ENCODE results near the gene MRS2. TPM values are rescaled to one million over a fixed set of nuclear protein-coding genes. Genes with fewer than 3 reads are reported as not detected.

Gene MRS2
- total RNA-seq, 1 donor: 14.3 TPM

- no peak for DNase-seq (ENCODE audit: low read depth in 2 of 3, low spot score in 2 of 3)
These were observed 56.2 kb downstream of the MRS2 start for GRCh38 chr6:24458941-24459340.

GRCh38 chr6:24460966-24461365 is 58.2 kb downstream of the MRS2 start:
- DNase-seq (ENCODE audit: low read depth in 2 of 3, low spot score in 2 of 3): no peak

- no peak for DNase-seq (ENCODE audit: low read depth in 2 of 3, low spot score in 2 of 3)
These were observed 61.7 kb downstream of the MRS2 start for GRCh38 chr6:24464253-24465038.

- no peak for DNase-seq (ENCODE audit: low read depth in 2 of 3, low spot score in 2 of 3)
These were observed 67.1 kb downstream of the MRS2 start for GRCh38 chr6:24469811-24470210.

GRCh38 chr6:24472181-24472580 is 69.4 kb downstream of the MRS2 start:
- DNase-seq (ENCODE audit: low read depth in 2 of 3, low spot score in 2 of 3): no peak

Small RNAs within 50 kb of the gene (small RNA-seq; reads per million reads assigned to genes)
- gene RNU6-391P: not detected

Other genes with a start within 250 kb of the MRS2 start
- gene DCDC2, start 44.9 kb upstream of the MRS2 start, total RNA-seq: under 0.01 TPM
- gene GPLD1, start 86.6 kb downstream of the MRS2 start, total RNA-seq: 3.0 TPM
- gene ALDH5A1, start 92.0 kb downstream of the MRS2 start, total RNA-seq: 14.5 TPM
- gene KIAA0319, start 243.3 kb downstream of the MRS2 start, total RNA-seq: under 0.01 TPM